NCI-H526 (cell line): ENCODE results near the gene HOXC12.

ENCODE experiments used
- DNase-seq, 2 experiments: peaks; one replicate each; lab custom pipeline; 2025; lab: John Stamatoyannopoulos, UW

HOXC12 gene

GRCh38 chr12:53954694-53955035 is at the start of gene HOXC12:
HOXC12 (plus strand) TSS chr12:53954903; CDS start chr12:53954930, 27 bp downstream.
- DNase-seq = no peak

DNA sequence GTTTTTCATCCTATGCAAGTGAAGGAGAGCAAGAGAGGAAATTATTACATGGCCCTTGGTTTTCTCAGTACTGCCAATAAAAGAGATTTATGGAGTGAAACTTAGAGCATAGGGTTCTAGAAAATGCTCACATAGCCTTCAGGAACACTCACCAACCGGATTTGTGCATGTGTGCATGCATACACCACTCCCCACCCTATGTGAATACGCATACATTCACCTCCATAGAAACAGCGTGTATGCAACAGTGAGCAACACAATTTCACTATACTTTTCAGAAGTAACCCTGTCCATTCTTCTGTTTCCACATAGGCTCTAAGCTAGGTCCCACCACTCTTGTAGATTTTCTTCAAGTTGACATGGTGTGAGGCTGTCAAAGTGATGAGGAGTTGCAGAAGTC is 47.6 kb upstream of the HOXC12 start:
- DNase-seq = no peak

- DNase-seq = no peak
These were observed 37.7 kb upstream of the HOXC12 start for GRCh38 chr12:53916788-53917655.

DNA sequence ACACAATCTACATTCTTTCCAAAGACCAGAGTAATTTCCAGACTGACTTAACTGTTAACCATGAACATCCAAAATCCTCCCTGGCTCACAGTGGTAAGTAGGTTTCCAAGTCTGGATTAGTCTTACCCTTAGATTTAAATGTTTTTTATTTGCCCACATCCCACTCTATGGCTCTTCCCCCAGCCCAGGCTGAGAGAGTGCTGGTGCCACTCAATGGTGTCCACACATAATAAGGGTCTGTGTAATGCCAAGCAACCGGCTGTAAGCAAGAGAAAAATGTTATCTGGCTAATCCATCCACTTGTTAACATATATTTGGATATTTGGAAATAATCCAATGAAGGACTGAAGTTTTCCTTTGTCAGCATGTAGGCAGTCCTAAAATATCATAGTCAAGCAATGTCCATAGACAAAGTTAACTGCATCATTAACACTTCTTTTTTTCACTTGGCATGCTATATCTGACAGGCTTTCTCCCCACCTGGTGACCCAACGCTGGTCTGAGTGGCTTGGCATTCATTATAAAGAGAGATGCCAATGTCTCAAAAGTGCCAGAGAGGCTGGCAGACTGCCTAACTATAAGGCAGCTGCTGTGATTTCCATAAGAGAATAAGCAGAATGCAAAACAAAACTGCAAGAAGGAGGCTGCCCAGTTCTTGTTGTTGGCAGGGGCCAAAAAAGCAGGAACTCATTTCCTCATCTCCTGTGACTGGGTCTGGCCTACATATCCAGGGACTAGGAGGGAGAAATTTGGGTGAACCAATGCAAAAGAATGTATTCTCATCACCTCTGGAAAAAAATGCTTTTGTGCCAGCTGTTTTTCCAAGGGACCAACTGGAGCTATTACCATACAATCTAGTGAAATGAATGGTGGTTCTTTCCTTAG is 29.9 kb upstream of the HOXC12 start:
- DNase-seq = peak in 1 of 2 experiments; percentile 29

GRCh38 chr12:53927220-53928029 is 27.3 kb upstream of the HOXC12 start:
- no peak for DNase-seq

DNA sequence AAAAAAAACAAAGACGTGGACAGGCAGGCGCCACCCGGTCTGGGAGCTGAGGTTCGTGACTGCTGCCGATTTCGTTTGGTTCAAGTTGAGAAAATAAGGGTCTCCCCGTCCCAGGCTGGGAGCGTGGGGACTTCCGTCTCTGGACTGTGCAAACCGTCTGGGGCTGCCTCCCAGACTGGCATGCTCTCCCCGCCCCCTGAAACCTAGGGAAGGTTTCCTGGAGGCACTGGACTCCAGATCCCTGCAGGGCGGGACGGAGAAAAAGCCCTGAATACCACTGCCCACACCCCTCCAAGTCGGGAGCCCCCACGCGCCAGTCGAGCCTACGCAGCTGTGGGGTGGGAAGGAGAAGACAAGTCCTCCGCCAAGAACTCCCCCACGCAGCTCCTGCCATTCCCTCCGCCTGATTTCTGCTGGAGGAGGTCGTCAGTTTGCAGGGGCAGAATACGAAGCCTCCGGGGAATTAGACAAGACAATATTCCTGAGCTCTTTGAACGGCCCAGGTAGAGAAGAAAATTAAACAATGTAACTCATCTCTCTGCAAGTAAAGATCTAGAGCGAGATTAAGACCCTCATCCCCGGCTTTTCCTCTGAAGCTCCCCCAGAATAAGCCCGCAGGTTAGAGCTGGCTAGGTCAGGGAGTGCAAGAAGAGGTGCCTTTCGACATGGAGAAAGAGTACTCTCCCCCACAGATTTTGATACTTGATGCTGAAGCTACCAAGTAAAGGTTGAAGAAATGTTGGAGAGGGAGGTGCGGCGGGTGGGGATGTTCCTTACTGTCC is 26.5 kb upstream of the HOXC12 start:
- no peak for DNase-seq

GRCh38 chr12:53929527-53929926 is 25.2 kb upstream of the HOXC12 start:
- no peak for DNase-seq

DNA sequence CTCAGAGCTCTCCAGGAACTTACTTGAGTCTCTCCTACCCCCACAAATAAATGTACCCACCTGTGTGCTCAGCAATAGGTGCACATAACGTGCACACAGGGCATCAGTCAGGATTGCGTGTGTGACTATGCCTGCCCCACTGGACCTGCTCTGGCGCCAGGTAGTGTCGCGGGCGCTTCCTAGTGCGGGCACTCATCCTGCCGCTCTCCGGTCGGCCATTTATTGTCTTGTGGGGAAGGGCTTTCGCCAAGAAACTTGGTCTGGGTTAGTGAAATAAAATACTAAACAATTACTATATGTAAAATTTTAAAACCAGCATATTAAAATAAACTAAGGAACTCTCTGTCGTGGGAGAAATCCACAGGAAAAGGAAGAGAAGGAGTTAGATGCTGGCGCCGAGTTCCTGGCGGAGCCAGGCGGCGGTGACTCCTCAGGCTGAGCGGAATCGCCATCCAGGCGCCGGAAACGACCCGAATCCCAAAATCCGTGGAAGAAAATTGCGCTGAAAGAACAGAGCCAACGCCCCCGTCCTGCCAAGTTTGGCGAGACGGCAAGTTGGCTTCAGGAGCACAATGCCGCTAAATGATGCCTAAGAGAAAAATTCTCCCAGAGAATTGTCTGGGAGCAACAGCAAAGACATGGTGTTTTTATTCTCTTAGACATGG is 24.0 kb upstream of the HOXC12 start:
- DNase-seq = no peak

DNA sequence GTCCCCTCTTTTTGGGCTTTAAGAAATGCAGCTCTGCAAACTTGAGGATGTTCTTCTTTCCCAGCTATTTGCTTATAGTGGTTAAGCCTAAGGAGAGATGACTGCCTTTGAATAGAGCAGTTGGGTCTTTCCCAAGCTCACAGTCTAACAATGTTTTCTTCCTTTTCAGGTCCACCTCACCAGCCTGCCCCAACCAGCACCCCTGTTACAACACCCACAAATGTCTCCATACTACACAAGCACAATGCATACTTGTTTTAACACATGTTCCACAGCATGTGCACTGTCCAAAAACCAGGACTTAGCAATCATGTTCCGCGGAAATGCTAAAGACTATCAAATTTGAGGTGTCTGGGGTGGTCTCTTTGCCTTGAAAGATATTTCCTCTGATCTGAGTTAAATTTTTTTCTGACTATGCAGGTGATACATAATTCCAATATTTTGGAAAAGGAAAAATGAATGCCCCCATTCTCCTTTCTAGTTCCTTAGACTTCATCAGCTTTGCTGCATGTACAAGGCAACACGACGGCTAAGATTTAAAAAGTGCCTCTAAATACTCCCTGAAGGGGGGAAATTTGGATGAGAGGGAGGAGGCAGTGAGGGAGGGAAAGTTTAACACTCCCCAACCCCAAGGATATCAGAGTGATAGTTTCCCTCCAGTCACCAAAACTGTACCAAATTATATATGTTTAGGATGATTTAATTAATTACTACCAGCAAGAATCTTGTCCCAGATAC is 22.7 kb upstream of the HOXC12 start:
- no peak for DNase-seq

DNA sequence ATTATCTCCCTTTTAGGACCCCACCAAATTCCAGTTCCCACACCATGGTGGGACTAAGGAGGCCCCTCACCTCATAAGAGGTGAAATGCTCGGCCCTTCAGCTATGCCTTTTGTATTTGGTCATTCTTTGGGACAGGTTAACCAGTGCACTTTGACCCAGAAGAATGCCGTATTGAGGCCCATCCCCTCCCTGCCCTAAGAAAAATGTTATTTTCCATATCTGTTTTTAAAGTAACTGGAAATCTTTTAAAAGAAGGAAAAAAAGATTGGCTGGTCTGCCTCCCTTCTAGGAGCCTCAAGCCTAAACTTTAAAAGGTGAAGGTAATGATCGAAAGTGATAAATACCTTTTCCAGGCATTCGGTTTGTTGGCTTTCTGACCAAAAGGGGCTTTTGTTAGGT is 21.8 kb upstream of the HOXC12 start:
- DNase-seq = no peak

DNA sequence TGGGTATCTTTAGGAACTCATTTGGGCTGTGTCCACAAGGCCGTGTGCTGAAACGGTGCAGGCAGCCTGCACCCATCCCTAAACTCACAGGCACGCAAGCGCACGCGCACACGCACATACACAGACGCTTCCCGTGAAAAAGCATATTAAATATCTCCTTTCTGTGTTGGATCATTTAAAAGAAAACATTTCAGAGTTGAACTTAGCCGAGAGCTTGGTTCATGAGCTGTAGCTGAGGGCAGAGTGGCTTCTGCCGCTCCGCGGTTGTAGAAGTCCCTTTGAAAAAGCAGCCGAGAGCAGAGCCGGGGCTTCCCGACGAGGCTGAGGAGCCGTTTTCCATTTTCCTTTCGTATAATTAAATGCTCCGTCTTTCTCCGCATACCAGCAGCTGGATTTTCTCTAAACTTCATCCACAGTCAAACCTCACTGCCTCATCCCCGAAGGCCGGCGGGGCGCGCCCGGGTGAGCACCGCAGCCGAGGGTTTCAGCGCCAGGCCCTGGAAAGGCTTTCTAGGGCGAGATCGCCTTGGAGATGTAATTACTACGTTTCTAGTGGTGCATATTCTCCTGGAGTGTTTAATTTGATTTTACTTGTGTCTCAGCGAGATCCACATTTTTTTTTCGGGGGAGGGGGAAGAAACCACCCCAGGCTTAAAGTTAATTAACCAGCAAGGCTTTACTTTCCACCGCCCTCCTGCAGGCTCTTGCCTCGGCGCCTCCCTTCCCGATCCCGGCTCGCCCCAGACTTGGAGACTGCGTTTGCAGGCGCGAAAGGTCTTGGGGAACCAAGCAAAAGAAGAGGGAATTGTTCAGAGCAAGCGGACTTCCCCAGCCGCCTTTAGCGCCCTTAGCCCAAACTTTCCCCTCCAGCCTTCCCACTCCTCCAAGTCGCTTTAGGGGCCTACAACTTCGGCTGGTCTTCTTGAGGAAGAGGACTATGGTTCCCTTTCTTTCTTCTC is 19.0 kb upstream of the HOXC12 start:
- DNase-seq = no peak

DNA sequence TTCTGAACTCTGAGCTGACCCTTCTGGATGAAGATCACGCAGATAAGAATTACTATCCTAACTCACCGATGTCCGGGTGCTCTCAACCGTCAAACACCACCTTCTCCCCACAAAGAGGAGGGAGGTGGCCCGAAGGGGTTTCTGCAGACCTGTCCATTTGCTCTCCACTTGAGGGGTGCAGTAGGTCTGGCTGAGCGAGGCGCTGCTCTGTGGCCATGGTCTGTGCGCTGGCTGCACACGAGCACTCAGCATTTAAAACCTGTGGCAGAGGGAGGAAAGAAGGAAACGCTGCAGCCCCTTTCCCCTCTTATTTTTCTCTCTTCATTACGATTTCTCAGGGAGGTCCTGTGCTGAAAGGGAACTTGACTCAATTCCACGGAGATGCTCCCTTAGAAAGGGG is 17.6 kb upstream of the HOXC12 start:
- DNase-seq = no peak

DNA sequence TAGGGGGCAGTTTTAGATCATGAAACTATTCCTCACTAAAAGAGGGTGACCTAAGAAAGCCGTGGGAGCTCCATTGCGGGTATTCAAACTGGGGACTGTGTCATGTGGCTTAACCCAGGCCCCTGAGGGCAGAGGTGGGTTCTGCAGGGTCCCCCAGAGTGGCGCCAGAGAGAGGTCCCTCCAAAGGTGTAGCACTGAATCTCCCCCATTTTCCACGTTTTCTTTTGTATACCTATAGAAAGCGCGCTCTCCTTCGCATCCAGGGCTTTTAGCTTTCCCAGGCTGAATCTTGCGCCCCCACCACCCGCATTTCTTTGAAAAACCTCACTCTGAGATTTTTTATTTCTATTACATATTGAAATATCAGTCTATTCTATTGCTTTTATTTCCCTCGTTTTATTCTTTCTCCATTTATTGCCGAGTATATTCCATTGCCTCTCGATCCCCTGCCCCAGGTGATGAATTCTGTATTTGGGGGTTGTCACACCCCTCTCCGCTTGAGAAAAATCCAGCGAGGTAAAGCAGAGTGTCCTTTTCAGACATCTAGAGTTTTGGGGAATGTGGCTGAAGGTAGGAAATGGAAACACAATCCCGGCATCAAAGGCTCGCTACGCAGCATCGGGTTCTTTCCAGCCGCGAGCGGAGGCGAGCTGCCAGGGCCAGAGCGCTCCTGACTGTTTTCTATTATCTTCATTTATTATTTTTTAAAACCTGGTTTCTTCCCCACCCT is 16.9 kb upstream of the HOXC12 start:
- DNase-seq = no peak

GRCh38 chr12:53938326-53939140 is 16.2 kb upstream of the HOXC12 start, which contains the start of gene HOXC13:
HOXC13 (plus strand) TSS chr12:53938831; CDS start chr12:53938907, 76 bp downstream.
- DNase-seq = peak; percentile 99 to 100

DNA sequence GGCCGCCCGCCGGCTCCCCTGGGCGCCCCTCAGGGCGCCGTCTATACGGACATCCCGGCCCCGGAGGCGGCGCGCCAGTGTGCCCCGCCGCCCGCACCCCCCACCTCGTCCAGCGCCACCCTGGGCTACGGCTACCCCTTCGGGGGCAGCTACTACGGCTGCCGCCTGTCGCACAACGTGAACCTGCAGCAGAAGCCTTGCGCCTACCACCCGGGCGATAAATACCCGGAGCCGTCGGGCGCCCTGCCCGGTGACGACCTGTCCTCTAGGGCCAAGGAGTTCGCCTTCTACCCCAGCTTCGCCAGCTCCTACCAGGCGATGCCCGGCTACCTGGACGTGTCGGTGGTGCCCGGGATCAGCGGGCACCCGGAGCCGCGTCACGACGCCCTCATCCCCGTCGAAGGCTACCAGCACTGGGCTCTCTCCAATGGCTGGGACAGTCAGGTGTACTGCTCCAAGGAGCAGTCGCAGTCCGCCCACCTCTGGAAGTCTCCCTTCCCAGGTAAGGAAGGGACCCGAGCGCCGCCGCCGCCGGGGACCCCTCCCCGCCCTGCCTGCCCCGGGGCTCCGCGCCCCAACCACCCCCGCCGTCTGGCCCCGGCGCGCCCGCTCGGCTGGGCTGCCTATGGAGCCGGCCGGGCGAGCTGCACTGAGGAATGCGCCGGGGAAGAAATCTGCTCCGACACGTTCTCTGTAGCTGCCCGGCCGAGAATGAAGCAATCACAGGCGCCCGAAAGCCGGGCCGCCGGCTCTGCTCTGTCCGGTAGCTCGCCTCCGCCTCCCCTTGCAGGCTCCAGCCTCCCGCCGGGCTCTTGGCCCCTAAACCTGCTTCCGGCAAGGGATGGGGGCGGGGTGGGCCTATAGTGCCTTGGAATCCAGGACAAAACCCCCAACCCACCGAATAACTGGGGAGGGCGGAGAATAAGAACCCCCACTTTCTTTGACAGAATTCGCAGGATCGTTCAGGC is 15.3 kb upstream of the HOXC12 start:
- no peak for DNase-seq

- no peak for DNase-seq
These were observed 14.2 kb upstream of the HOXC12 start for GRCh38 chr12:53940443-53941014.
